ENCODE data around the gene MBOAT1.

Gene MBOAT1

GRCh38 chr6:20055916-20056315, 156.4 kb downstream of the MBOAT1 start:
- Histone ChIP-seq H3K27me3 (ENCODE audit: insufficient read depth, poor library complexity, severe bottlenecking) (no peaks in the 10 kb centered on the region), H3K27ac (replicated peaks) (no peak overlapping the region), H3K4me3 (replicated peaks; ENCODE audit: insufficient read depth, low read length) (no peak overlapping the region)
- no peak for TF ChIP-seq REST (IDR thresholded peaks at IDR 0.05; ENCODE audit: insufficient replicate concordance, low read depth)
- TF ChIP-seq GABPA (IDR thresholded peaks at IDR 0.05; ENCODE audit: low read depth) = no peak
- no peak for TF ChIP-seq SPI1 (IDR thresholded peaks at IDR 0.05; ENCODE audit: borderline replicate concordance, low read depth)
- TF ChIP-seq CTCF (IDR thresholded peaks at IDR 0.05; ENCODE audit: insufficient read depth, low read length) = no peak
- no peak for TF ChIP-seq POLR2AphosphoS5 (IDR thresholded peaks at IDR 0.05; ENCODE audit: low read depth)
- DNase-seq (ENCODE audit: low read depth in 1 of 2, low spot score in 1 of 2) = no peak

Data from HL-60 (cell line).